ENCODE data around the gene SLC7A5. TPM values are rescaled to one million over a fixed set of nuclear protein-coding genes. Genes with fewer than 3 reads are reported as not detected.

SLC7A5 gene
- total and polyA plus RNA-seq, 2 of the 13 experiments (the other 11 are each of a cell fraction or from before 2014, with no cell fraction given): 79.6 to 155 TPM

GRCh38 chr16:87789437-87790291 lies 79.6 kb downstream of the SLC7A5 start (continued):
- TF ChIP-seq, protein P1, sequence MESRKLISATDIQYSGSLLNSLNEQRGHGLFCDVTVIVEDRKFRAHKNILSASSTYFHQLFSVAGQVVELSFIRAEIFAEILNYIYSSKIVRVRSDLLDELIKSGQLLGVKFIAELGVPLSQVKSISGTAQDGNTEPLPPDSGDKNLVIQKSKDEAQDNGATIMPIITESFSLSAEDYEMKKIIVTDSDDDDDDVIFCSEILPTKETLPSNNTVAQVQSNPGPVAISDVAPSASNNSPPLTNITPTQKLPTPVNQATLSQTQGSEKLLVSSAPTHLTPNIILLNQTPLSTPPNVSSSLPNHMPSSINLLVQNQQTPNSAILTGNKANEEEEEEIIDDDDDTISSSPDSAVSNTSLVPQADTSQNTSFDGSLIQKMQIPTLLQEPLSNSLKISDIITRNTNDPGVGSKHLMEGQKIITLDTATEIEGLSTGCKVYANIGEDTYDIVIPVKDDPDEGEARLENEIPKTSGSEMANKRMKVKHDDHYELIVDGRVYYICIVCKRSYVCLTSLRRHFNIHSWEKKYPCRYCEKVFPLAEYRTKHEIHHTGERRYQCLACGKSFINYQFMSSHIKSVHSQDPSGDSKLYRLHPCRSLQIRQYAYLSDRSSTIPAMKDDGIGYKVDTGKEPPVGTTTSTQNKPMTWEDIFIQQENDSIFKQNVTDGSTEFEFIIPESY (CRISPR knock-in tag; IDR thresholded peaks at IDR 0.05): peak; percentile 92
- TF ChIP-seq STAT6 (CRISPR knock-in tag; IDR thresholded peaks at IDR 0.05; ENCODE audit: borderline replicate concordance): peak; percentile 38; the same call in 1 of the 2 replicates
- TF ChIP-seq, protein P2, sequence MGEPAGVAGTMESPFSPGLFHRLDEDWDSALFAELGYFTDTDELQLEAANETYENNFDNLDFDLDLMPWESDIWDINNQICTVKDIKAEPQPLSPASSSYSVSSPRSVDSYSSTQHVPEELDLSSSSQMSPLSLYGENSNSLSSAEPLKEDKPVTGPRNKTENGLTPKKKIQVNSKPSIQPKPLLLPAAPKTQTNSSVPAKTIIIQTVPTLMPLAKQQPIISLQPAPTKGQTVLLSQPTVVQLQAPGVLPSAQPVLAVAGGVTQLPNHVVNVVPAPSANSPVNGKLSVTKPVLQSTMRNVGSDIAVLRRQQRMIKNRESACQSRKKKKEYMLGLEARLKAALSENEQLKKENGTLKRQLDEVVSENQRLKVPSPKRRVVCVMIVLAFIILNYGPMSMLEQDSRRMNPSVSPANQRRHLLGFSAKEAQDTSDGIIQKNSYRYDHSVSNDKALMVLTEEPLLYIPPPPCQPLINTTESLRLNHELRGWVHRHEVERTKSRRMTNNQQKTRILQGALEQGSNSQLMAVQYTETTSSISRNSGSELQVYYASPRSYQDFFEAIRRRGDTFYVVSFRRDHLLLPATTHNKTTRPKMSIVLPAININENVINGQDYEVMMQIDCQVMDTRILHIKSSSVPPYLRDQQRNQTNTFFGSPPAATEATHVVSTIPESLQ (CRISPR knock-in tag; conservative IDR thresholded peaks at IDR 0.05): no peak
- TF ChIP-seq FOXM1 (CRISPR knock-in tag; IDR thresholded peaks at IDR 0.05): no peak
- TF ChIP-seq ZNF614 (CRISPR knock-in tag; IDR thresholded peaks at IDR 0.05; ENCODE audit: borderline replicate concordance): peak; percentile 86
- peak; percentile 28 for TF ChIP-seq YY1 (IDR thresholded peaks at IDR 0.05; ENCODE audit: insufficient read depth, insufficient replicate concordance, low read depth, low read length)
- TF ChIP-seq ZNF691 (CRISPR knock-in tag; IDR thresholded peaks at IDR 0.05; ENCODE audit: borderline replicate concordance, low read depth): no peak
- no peak; the same call in 1 of the 2 replicates for TF ChIP-seq ZNF276 (CRISPR knock-in tag; IDR thresholded peaks at IDR 0.05; ENCODE audit: low read depth)
- TF ChIP-seq TBP (CRISPR knock-in tag; IDR thresholded peaks at IDR 0.05): no peak
- peak; percentile 27 for TF ChIP-seq ZNF891 (CRISPR knock-in tag; IDR thresholded peaks at IDR 0.05)
- no peak; the same call in 1 of the 2 replicates for TF ChIP-seq ZBTB21 (CRISPR knock-in tag; IDR thresholded peaks at IDR 0.05)
- TF ChIP-seq, protein P3, sequence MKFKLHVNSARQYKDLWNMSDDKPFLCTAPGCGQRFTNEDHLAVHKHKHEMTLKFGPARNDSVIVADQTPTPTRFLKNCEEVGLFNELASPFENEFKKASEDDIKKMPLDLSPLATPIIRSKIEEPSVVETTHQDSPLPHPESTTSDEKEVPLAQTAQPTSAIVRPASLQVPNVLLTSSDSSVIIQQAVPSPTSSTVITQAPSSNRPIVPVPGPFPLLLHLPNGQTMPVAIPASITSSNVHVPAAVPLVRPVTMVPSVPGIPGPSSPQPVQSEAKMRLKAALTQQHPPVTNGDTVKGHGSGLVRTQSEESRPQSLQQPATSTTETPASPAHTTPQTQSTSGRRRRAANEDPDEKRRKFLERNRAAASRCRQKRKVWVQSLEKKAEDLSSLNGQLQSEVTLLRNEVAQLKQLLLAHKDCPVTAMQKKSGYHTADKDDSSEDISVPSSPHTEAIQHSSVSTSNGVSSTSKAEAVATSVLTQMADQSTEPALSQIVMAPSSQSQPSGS (CRISPR knock-in tag; IDR thresholded peaks at IDR 0.05): peak; percentile 93
- TF ChIP-seq RFXAP (CRISPR knock-in tag; IDR thresholded peaks at IDR 0.05; ENCODE audit: borderline replicate concordance): no peak; the same call in 1 of the 2 replicates
- TF ChIP-seq SIX4 (CRISPR knock-in tag; IDR thresholded peaks at IDR 0.05): no peak
- peak; percentile 92 for TF ChIP-seq ZNF605 (CRISPR knock-in tag; IDR thresholded peaks at IDR 0.05)
- no peak for TF ChIP-seq ZKSCAN5 (CRISPR knock-in tag; IDR thresholded peaks at IDR 0.05)
- TF ChIP-seq MED1 (CRISPR knock-in tag; IDR thresholded peaks at IDR 0.05): peak; percentile 94
